Stimulated activated effector memory CD8-positive, alpha-beta T cell treated with anti-CD3 and anti-CD28 coated beads, Interleukin-12 subunit alpha, Interleukin-12 subunit beta, amount 100 ng/mL, for 72 hours (primary cell): ENCODE results near the gene NXN.
"Not testable (repeated sequence)": the region's sequence is repeated elsewhere in the genome, so short reads cannot be mapped to it uniquely, and the experiment has no call there.

Source experiments
- ATAC-seq: fragments of 150-1000 bp; cut with Tn5 transposase; 2 replicates; pipeline ENCODE4 v1.10.0; 2021
- DNase-seq, 2 donors: peaks; one replicate each; pipeline ENCODE4 v3.0.0; 2021 to 2022; ENCODE audit warnings: low spot score in 2 of 2
- H3K27ac Mint-ChIP-seq: one replicate; pipeline ENCODE4 v1.8.0; 2022; ENCODE audit warnings: mild to moderate bottlenecking, mixed read lengths
- H3K36me3 Mint-ChIP-seq: one replicate; pipeline ENCODE4 v1.8.0; 2022; ENCODE audit warnings: mild to moderate bottlenecking, mixed read lengths
- H3K4me1 Mint-ChIP-seq: one replicate; pipeline ENCODE4 v1.8.0; 2022; ENCODE audit warnings: mixed read lengths
- H3K4me3 Mint-ChIP-seq: one replicate; pipeline ENCODE4 v1.8.0; 2022; ENCODE audit warnings: mild to moderate bottlenecking, mixed read lengths
- H3K9me3 Mint-ChIP-seq: one replicate; pipeline ENCODE4 v1.8.0; 2022; ENCODE audit warnings: mixed read lengths

NXN gene

GRCh38 chr17:927611-928461, 51.7 kb downstream of the NXN start:
- no peaks in the 10 kb centered on the region for H3K9me3 Mint-ChIP-seq
- DNase-seq (no peak), ATAC-seq (no peak)
- no peaks in the 10 kb centered on the region for H3K4me1 Mint-ChIP-seq
- H3K27ac Mint-ChIP-seq, result no peak overlapping the region
- no peaks in the 10 kb centered on the region for H3K36me3 Mint-ChIP-seq
- H3K4me3 Mint-ChIP-seq, result no peak overlapping the region

GRCh38 chr17:925817-926216, 53.8 kb downstream of the NXN start:
- H3K27ac Mint-ChIP-seq, result no peak overlapping the region
- DNase-seq, result no peak
- H3K4me1 Mint-ChIP-seq, result no peaks in the 10 kb centered on the region
- H3K36me3 Mint-ChIP-seq, result no peaks in the 10 kb centered on the region
- no peaks in the 10 kb centered on the region for H3K9me3 Mint-ChIP-seq
- ATAC-seq, result no peak
- H3K4me3 Mint-ChIP-seq, result no peak overlapping the region

- H3K36me3 Mint-ChIP-seq, result no peaks in the 10 kb centered on the region
- no peak for ATAC-seq
- no peak overlapping the region for H3K27ac Mint-ChIP-seq
- DNase-seq, result no peak
- no peaks in the 10 kb centered on the region for H3K9me3 Mint-ChIP-seq
- H3K4me1 Mint-ChIP-seq, result no peaks in the 10 kb centered on the region
- H3K4me3 Mint-ChIP-seq, result no peak overlapping the region
Measured at GRCh38 chr17:924711-925475, 54.7 kb downstream of the NXN start.

- H3K4me1 Mint-ChIP-seq, DNase-seq, H3K9me3 Mint-ChIP-seq: not testable (repeated sequence)
Measured at GRCh38 chr17:924306-924705, 55.3 kb downstream of the NXN start.

DNA sequence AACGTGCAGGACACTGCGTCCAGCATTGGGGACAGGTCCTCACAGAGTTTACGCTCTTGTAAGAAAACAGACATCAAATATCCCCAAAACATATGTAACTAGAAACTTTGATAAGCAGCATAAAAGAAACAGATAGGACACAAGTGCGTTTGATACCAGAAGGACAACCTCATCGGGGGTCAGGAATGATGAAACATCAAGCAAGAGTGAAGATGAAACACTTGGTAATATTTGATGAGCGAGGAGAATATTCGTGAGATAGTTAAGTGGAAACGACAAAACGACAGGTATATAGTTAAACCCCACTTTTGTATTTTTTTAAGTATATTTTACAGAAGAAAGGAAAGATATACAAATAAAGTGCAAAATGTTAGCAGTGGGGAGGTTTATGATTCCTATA, 55.9 kb downstream of the NXN start:
- Mint-ChIP-seq H3K4me1 (no peaks in the 10 kb centered on the region), H3K9me3 (no peaks in the 10 kb centered on the region), H3K36me3 (no peaks in the 10 kb centered on the region), H3K27ac (no peak overlapping the region), H3K4me3 (no peak overlapping the region)
- ATAC-seq, result no peak
- no peak for DNase-seq

More at GRCh38 chr17:924306-924705, 55.3 kb downstream of the NXN start:
- not testable (repeated sequence) for ATAC-seq, H3K4me3 Mint-ChIP-seq, H3K36me3 Mint-ChIP-seq, H3K27ac Mint-ChIP-seq

GRCh38 chr17:921161-921560, 58.4 kb downstream of the NXN start:
- DNase-seq (no peak), ATAC-seq (no peak)
- H3K4me1 Mint-ChIP-seq, result no peaks in the 10 kb centered on the region
- H3K36me3 Mint-ChIP-seq, result no peaks in the 10 kb centered on the region
- H3K4me3 Mint-ChIP-seq, result no peak overlapping the region
- no peaks in the 10 kb centered on the region for H3K9me3 Mint-ChIP-seq
- no peak overlapping the region for H3K27ac Mint-ChIP-seq

- DNase-seq (no peak), ATAC-seq (no peak)
- H3K4me3 Mint-ChIP-seq, result no peak overlapping the region
- no peaks in the 10 kb centered on the region for H3K36me3 Mint-ChIP-seq
- no peaks in the 10 kb centered on the region for H3K9me3 Mint-ChIP-seq
- no peaks in the 10 kb centered on the region for H3K4me1 Mint-ChIP-seq
- H3K27ac Mint-ChIP-seq, result no peak overlapping the region
Measured at GRCh38 chr17:920190-920589, 59.4 kb downstream of the NXN start.

DNA sequence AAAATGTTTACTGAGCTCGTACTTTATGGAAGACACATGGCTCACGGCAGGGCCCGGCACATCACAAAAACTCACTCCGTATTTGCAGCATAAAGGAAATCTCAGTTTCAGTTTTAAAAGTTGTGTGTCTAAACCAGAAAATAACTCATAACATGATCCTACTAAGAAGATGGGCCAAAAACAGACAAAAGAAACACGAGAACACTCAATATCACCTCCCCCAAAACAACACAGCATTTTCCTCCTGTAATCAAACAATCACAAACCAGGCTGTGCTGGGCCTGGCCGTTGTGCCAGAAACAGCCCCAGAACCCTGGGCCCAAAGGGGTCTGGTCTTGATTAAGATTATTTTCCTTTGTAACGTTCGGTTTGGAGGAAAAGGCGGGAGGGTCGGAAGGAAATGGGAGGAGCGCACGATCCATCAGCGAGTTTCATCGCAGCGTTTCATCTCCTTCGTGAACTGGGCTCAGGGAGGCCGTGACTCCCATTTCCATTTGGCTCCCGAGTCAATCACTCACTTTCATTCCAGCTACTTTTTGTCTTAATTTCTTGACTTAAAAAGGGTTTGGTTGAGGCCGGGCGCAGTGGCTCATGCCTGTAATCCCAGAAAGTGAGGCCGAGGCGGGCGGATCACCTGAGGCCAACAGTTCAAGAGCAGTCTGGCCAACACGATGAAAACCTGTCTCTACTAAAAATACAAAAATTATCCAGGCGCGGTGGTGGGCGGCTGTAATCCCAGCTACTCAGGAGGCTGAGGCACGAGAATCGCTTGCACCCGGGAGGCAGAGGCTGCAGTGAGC, 61.4 kb downstream of the NXN start:
- H3K4me1 Mint-ChIP-seq, result no peaks in the 10 kb centered on the region
- ATAC-seq, result no peak
- no peak overlapping the region for H3K4me3 Mint-ChIP-seq
- no peak overlapping the region for H3K27ac Mint-ChIP-seq
- no peak for DNase-seq
- H3K36me3 Mint-ChIP-seq, result no peaks in the 10 kb centered on the region
- no peaks in the 10 kb centered on the region for H3K9me3 Mint-ChIP-seq

DNA sequence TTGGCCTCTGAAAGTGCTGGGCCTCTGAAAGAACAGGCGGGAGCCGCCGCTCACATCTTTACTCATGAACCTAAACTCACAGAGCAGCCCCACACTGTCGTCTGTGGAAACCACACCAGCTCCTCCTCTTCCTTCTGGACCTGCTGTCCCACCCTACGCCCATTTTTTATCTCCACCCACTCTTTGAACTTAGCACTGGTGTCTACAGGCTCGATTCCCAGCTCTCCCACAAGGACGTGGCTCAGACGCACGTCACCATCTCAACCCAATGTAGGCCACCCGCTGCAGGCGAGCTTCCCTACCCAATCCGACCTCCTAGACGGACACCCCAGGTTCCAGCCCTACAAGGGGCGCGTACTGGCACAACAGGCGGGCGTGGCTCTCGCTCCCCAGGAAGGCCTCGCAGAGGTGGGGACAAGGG, 62.2 kb downstream of the NXN start:
- Mint-ChIP-seq H3K4me1 (no peaks in the 10 kb centered on the region), H3K4me3 (no peak overlapping the region), H3K36me3 (no peaks in the 10 kb centered on the region), H3K9me3 (no peaks in the 10 kb centered on the region), H3K27ac (no peak overlapping the region)
- DNase-seq (no peak), ATAC-seq (no peak)

DNA sequence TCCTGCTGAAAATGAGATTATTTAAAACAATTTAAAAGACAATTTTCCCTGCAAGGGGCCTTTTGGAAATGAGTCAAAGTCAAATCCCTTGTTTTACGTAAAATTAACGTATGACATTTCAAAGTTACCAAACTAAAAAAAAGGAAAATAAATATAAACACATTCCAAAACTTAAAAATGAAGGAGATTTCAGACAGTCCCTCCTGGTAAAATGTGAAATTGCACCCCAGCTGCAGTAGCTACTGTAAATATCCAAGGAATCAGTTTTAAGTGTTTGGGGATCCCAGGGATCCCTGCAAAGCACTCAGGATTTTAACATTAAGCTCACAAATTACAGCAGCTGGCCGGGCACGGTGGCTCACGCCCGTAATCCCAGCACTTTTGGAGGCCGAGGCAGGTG, 63.3 kb downstream of the NXN start:
- DNase-seq (no peak), ATAC-seq (no peak)
- Mint-ChIP-seq H3K4me3 (no peak overlapping the region), H3K27ac (no peak overlapping the region), H3K4me1 (no peaks in the 10 kb centered on the region), H3K36me3 (no peaks in the 10 kb centered on the region), H3K9me3 (no peaks in the 10 kb centered on the region)

GRCh38 chr17:915538-916201, 63.9 kb downstream of the NXN start:
- H3K27ac Mint-ChIP-seq, result no peak overlapping the region
- H3K9me3 Mint-ChIP-seq, result no peaks in the 10 kb centered on the region

GRCh38 chr17:914561-914960, 65.0 kb downstream of the NXN start:
- no peak overlapping the region for H3K27ac Mint-ChIP-seq
- no peak for ATAC-seq
- no peak for DNase-seq
- no peaks in the 10 kb centered on the region for H3K9me3 Mint-ChIP-seq
- no peaks in the 10 kb centered on the region for H3K36me3 Mint-ChIP-seq
- H3K4me1 Mint-ChIP-seq, result no peaks in the 10 kb centered on the region
- H3K4me3 Mint-ChIP-seq, result no peak overlapping the region

More at GRCh38 chr17:915538-916201, 63.9 kb downstream of the NXN start:
- no peak overlapping the region for H3K4me3 Mint-ChIP-seq
- no peak for ATAC-seq
- DNase-seq, result no peak
- no peaks in the 10 kb centered on the region for H3K4me1 Mint-ChIP-seq
- H3K36me3 Mint-ChIP-seq, result no peaks in the 10 kb centered on the region

GRCh38 chr17:913207-913606, 66.4 kb downstream of the NXN start:
- Mint-ChIP-seq H3K36me3 (no peaks in the 10 kb centered on the region), H3K4me3 (no peak overlapping the region), H3K4me1 (no peaks in the 10 kb centered on the region), H3K9me3 (no peaks in the 10 kb centered on the region), H3K27ac (no peak overlapping the region)
- ATAC-seq (no peak), DNase-seq (no peak)

- ATAC-seq (no peak), DNase-seq (no peak)
- Mint-ChIP-seq H3K4me3 (no peak overlapping the region), H3K4me1 (no peaks in the 10 kb centered on the region), H3K9me3 (no peaks in the 10 kb centered on the region), H3K36me3 (no peaks in the 10 kb centered on the region), H3K27ac (no peak overlapping the region)
Measured at GRCh38 chr17:909642-910323, 69.8 kb downstream of the NXN start.
